ENCODE results near the gene XG.

The XG gene

GRCh38 chrX:2854918-2855317, 103.1 kb downstream of the XG start:
- no peak for ATAC-seq
- TF ChIP-seq ISL1 (CRISPR knock-in tag; IDR thresholded peaks at IDR 0.05) (no peak), ZNF70 (CRISPR knock-in tag; IDR thresholded peaks at IDR 0.05) (no peak)

- no peak for TF ChIP-seq ZFP30 (CRISPR knock-in tag; IDR thresholded peaks at IDR 0.05)
- TF ChIP-seq RARB (CRISPR knock-in tag; IDR thresholded peaks at IDR 0.05) = no peak
- TF ChIP-seq OSR1 (CRISPR knock-in tag; IDR thresholded peaks at IDR 0.05) = no peak
- no peak for TF ChIP-seq TCF4 (CRISPR knock-in tag; IDR thresholded peaks at IDR 0.05; ENCODE audit: borderline replicate concordance)
- no peak for TF ChIP-seq TOX (CRISPR knock-in tag; IDR thresholded peaks at IDR 0.05; ENCODE audit: borderline replicate concordance)
- ATAC-seq = no peak
Observed at GRCh38 chrX:2855761-2856160, 103.9 kb downstream of the XG start.

GRCh38 chrX:2857566-2857965, 105.7 kb downstream of the XG start:
- TF ChIP-seq ZFP3 (CRISPR knock-in tag; IDR thresholded peaks at IDR 0.05) (no peak), TOX (CRISPR knock-in tag; IDR thresholded peaks at IDR 0.05; ENCODE audit: borderline replicate concordance) (no peak), ZC3H10 (CRISPR knock-in tag; IDR thresholded peaks at IDR 0.05) (no peak), ZNF8 (CRISPR knock-in tag; IDR thresholded peaks at IDR 0.05) (no peak), ZNF70 (CRISPR knock-in tag; IDR thresholded peaks at IDR 0.05) (no peak), BACH2 (CRISPR knock-in tag; IDR thresholded peaks at IDR 0.05; ENCODE audit: borderline replicate concordance) (no peak), ESRRG (CRISPR knock-in tag; IDR thresholded peaks at IDR 0.05) (no peak), ZNF565 (CRISPR knock-in tag; conservative IDR thresholded peaks at IDR 0.05; ENCODE audit: low read depth) (no peak), PPARA (CRISPR knock-in tag; IDR thresholded peaks at IDR 0.05; ENCODE audit: borderline replicate concordance) (no peak), POU6F1 (CRISPR knock-in tag; IDR thresholded peaks at IDR 0.05; ENCODE audit: borderline replicate concordance, low read depth) (no peak), SNAI2 (CRISPR knock-in tag; IDR thresholded peaks at IDR 0.05) (no peak), PATZ1 (CRISPR knock-in tag; IDR thresholded peaks at IDR 0.05; ENCODE audit: borderline replicate concordance) (no peak), OSR1 (CRISPR knock-in tag; IDR thresholded peaks at IDR 0.05) (no peak), CSDC2 (CRISPR knock-in tag; IDR thresholded peaks at IDR 0.05) (no peak), TCF4 (CRISPR knock-in tag; IDR thresholded peaks at IDR 0.05; ENCODE audit: borderline replicate concordance) (no peak)
- no peak for ATAC-seq

- no peak for TF ChIP-seq ESRRG (CRISPR knock-in tag; IDR thresholded peaks at IDR 0.05)
- TF ChIP-seq TSHZ2 (CRISPR knock-in tag; IDR thresholded peaks at IDR 0.05) = no peak
- no peak for TF ChIP-seq ZFP30 (CRISPR knock-in tag; IDR thresholded peaks at IDR 0.05)
- TF ChIP-seq ZFP3 (CRISPR knock-in tag; IDR thresholded peaks at IDR 0.05) = no peak
- TF ChIP-seq ZNF70 (CRISPR knock-in tag; IDR thresholded peaks at IDR 0.05) = no peak
- no peak for ATAC-seq
Observed at GRCh38 chrX:2859197-2859797, 107.5 kb downstream of the XG start.

- ATAC-seq = no peak
- TF ChIP-seq CSDC2 (CRISPR knock-in tag; IDR thresholded peaks at IDR 0.05) (no peak), TCF4 (CRISPR knock-in tag; IDR thresholded peaks at IDR 0.05; ENCODE audit: borderline replicate concordance) (no peak), POU6F1 (CRISPR knock-in tag; IDR thresholded peaks at IDR 0.05; ENCODE audit: borderline replicate concordance, low read depth) (no peak), RARB (CRISPR knock-in tag; IDR thresholded peaks at IDR 0.05) (no peak), CSRNP3 (CRISPR knock-in tag; IDR thresholded peaks at IDR 0.05) (no peak), ZNF565 (CRISPR knock-in tag; conservative IDR thresholded peaks at IDR 0.05; ENCODE audit: low read depth) (no peak), PPARA (CRISPR knock-in tag; IDR thresholded peaks at IDR 0.05; ENCODE audit: borderline replicate concordance) (no peak), ISL1 (CRISPR knock-in tag; IDR thresholded peaks at IDR 0.05) (no peak), PATZ1 (CRISPR knock-in tag; IDR thresholded peaks at IDR 0.05; ENCODE audit: borderline replicate concordance) (no peak), ZNF70 (CRISPR knock-in tag; IDR thresholded peaks at IDR 0.05) (no peak), TOX (CRISPR knock-in tag; IDR thresholded peaks at IDR 0.05; ENCODE audit: borderline replicate concordance) (no peak), ESRRG (CRISPR knock-in tag; IDR thresholded peaks at IDR 0.05) (no peak)
Observed at GRCh38 chrX:2862404-2862803, 110.6 kb downstream of the XG start.

Data from SK-N-SH treated with all-trans-retinoic acid at 6 μM for 48 hours (cell line).